Esophagus muscularis mucosa (tissue), 4 donors: ENCODE data around the gene PLEKHG4B. TPM values are rescaled to one million over a fixed set of nuclear protein-coding genes. Genes with fewer than 3 reads are reported as not detected.
"Not testable (repeated sequence)": the region's sequence is repeated elsewhere in the genome, so short reads cannot be mapped to it uniquely, and the experiment has no call there.

ENCODE experiments used
- DNase-seq: peaks from one replicate; pipeline ENCODE4 v3.0.0-alpha.2; 2017; ENCODE audit errors: extremely low spot score
- H3K27ac ChIP-seq, 4 donors: fragments of 200-600 bp; sonication (generic); replicated peaks in 1 of 4; 1 replicate in 3 of 4; 2 replicates in 1 of 4; pipeline ENCODE4 v1.5.1; 2016 to 2019; ENCODE audit warnings: mild to moderate bottlenecking in 1 of 4
- H3K27me3 ChIP-seq, 4 donors: fragments of 200-600 bp; sonication (generic); one replicate each; pipeline versions ENCODE4 v1.5.1 to v1.6.0; 2016 to 2019
- H3K36me3 ChIP-seq, 4 donors: fragments of 200-600 bp; sonication (generic); one replicate each; pipeline ENCODE4 v1.5.1; 2016 to 2019
- H3K4me1 ChIP-seq, 4 donors: fragments of 200-600 bp; sonication (generic); one replicate each; pipeline ENCODE4 v1.5.1; 2016 to 2019
- H3K4me3 ChIP-seq, 4 donors: fragments of 200-600 bp; sonication (generic); 1 replicate in 2 of 4; 2 replicates in 2 of 4; pipeline ENCODE4 v1.5.1; 2016 to 2019; ENCODE audit warnings: mild to moderate bottlenecking in 4 of 4, moderate library complexity in 1 of 4
- H3K9me3 ChIP-seq, 4 donors: fragments of 200-600 bp; sonication (generic); 1 replicate in 3 of 4; 2 replicates in 1 of 4; pipeline ENCODE4 v1.5.1; 2016 to 2019
- EP300 ChIP-seq: sonication (generic); formaldehyde crosslinking; IDR thresholded peaks from one replicate; pipeline ENCODE4 v1.6.1; 2017; ENCODE audit warnings: antibody characterized with exemption
- POLR2A ChIP-seq: fragments of 450-650 bp; IDR thresholded peaks from one replicate; pipeline ENCODE4 v1.6.1; 2017; ENCODE audit warnings: antibody characterized with exemption, moderate library complexity, mild to moderate bottlenecking, low read depth
- POLR2AphosphoS5 ChIP-seq, 2 donors: sonication (generic); formaldehyde crosslinking; IDR thresholded peaks; one replicate each; pipeline ENCODE4 v1.6.1; 2017; ENCODE audit warnings: antibody characterized with exemption in 2 of 2
- WGBS: methylation state at CpG from one replicate; pipeline ENCODE4 v1.1.5; 2018; 5-methylcytosine and 5-hydroxymethylcytosine counted together
- intact Hi-C: fragments of 100-400 bp; cut with DNase I; formaldehyde crosslinking; loops from one replicate; pipeline ENCODE4 v1.15.1; 2023
- total RNA-seq, 4 donors: library from RNA; depleted of rRNA; stranded (reverse); fragments of >200 nt; gene quantifications; one replicate each; pipeline versions ENCODE4 v1.1.0 to v1.2.1, GENCODE V29; 2016
- TF ChIP-seq, protein P1 (sequence below), 3 experiments: fragments of 200-600 bp in 2 of 3; fragments of 450-650 bp in 1 of 3; sonication (generic) in 2 of 3; IDR thresholded peaks; one replicate each; pipeline ENCODE4 v1.5.1; 2017 to 2019; ENCODE audit warnings: antibody characterized with exemption in 3 of 3, mild to moderate bottlenecking in 2 of 3, moderate library complexity in 1 of 3

PLEKHG4B gene
- total RNA-seq, 4 donors from 2014 or later = under 0.01 to 0.46 TPM; not detected in 2

GRCh38 chr5:162190-162564, 70.2 kb downstream of the PLEKHG4B start:
- H3K4me3 ChIP-seq = no peak overlapping the region
- WGBS = 70% methylated on average over 2 of the region's 19 CpGs
- no peak for DNase-seq
- no peak overlapping the region for H3K27ac ChIP-seq
- intact Hi-C loops = no loop called here
- H3K4me1 ChIP-seq = no peaks in the 10 kb centered on the region
- no peaks in the 10 kb centered on the region for H3K9me3 ChIP-seq
- peaks cover 0 to 46% (median 0%) of the 10 kb centered on the region in 4 donors for H3K27me3 ChIP-seq
- TF ChIP-seq EP300 = no peak
- no peak for TF ChIP-seq POLR2AphosphoS5 (IDR thresholded peaks at IDR 0.05)
- H3K36me3 ChIP-seq = no peaks in the 10 kb centered on the region

DNA sequence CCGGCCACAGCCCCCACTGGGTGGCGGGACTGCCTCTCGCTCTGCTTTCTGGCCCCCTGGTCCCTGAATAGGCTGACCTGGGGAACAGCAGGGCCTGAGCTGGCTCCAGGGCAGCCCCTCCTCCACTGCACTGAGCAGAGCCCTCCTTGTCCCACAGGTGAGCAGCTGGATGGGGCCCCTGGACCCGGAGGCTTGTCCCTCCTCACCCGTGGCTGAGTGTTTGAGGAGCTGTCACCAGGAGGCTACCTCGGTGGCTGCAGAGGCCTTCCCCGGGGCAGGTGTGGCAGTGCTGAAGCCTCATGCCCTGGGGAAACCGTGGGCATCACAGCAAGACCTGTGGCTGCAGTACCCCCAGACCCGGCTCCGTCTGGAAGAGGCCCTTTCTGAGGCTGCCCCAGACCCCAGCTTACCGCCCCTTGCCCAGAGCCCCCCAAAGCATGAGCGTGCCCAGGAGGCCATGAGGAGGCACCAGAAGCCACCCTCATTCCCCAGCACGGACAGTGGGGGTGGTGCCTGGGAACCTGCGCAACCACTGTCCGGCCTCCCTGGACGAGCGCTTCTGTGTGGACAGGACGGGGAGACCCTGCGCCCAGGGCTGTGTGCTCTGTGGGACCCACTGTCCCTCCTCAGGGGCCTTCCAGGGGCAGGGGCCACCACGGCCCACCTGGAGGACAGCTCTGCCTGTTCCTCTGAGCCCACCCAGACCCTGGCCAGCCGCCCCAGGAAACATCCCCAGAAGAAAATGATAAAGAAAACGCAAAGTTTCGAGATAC, 70.8 kb downstream of the PLEKHG4B start:
- Histone ChIP-seq H3K27me3 (peaks cover 0 to 45% (median 0%) of the 10 kb centered on the region in 4 donors), H3K9me3 (no peaks in the 10 kb centered on the region), H3K27ac (no peak overlapping the region), H3K4me3 (no peak overlapping the region), H3K36me3 (no peaks in the 10 kb centered on the region), H3K4me1 (no peaks in the 10 kb centered on the region)
- no peak for DNase-seq
- intact Hi-C loops = no loop called here
- TF ChIP-seq EP300 = no peak
- TF ChIP-seq, protein P1, sequence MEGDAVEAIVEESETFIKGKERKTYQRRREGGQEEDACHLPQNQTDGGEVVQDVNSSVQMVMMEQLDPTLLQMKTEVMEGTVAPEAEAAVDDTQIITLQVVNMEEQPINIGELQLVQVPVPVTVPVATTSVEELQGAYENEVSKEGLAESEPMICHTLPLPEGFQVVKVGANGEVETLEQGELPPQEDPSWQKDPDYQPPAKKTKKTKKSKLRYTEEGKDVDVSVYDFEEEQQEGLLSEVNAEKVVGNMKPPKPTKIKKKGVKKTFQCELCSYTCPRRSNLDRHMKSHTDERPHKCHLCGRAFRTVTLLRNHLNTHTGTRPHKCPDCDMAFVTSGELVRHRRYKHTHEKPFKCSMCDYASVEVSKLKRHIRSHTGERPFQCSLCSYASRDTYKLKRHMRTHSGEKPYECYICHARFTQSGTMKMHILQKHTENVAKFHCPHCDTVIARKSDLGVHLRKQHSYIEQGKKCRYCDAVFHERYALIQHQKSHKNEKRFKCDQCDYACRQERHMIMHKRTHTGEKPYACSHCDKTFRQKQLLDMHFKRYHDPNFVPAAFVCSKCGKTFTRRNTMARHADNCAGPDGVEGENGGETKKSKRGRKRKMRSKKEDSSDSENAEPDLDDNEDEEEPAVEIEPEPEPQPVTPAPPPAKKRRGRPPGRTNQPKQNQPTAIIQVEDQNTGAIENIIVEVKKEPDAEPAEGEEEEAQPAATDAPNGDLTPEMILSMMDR (IDR thresholded peaks at IDR 0.05) = no peak
- no peak for TF ChIP-seq POLR2A
- no peak for TF ChIP-seq POLR2AphosphoS5 (IDR thresholded peaks at IDR 0.05)
- 98% methylated on average over 10 of the region's 23 CpGs for WGBS

DNA sequence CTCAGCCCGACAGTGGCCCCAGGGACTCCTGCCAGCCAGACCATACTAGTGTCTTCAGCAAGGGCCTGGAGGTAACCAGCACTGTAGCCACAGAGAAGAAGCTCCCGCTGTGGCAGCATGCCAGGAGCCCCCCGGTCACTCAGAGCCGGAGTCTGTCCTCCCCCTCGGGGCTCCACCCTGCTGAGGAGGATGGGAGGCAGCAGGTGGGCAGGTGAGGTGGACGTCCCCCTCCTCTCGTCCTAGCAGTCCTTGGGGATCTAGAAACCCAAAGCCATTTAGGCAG, 71.3 kb downstream of the PLEKHG4B start:
- H3K4me1 ChIP-seq = peaks cover 0 to 4% (median 0%) of the 10 kb centered on the region in 4 donors
- H3K27me3 ChIP-seq = peaks cover 0 to 40% (median 0%) of the 10 kb centered on the region in 4 donors
- no peaks in the 10 kb centered on the region for H3K36me3 ChIP-seq
- no peak for DNase-seq
- no peak overlapping the region for H3K4me3 ChIP-seq
- no peak overlapping the region for H3K27ac ChIP-seq
- TF ChIP-seq, protein P1 (IDR thresholded peaks at IDR 0.05) = no peak
- TF ChIP-seq EP300 (no peak), POLR2AphosphoS5 (IDR thresholded peaks at IDR 0.05) (no peak), POLR2A (no peak)
- H3K9me3 ChIP-seq = no peaks in the 10 kb centered on the region
- 73% methylated on average over 4 of the region's 7 CpGs for WGBS
- intact Hi-C loops = no loop called here

GRCh38 chr5:163841-164240, 71.9 kb downstream of the PLEKHG4B start:
- Histone ChIP-seq H3K4me1 (peaks cover 0 to 6% (median 2%) of the 10 kb centered on the region in 4 donors), H3K27me3 (peaks cover 0 to 34% (median 0%) of the 10 kb centered on the region in 4 donors), H3K9me3 (no peaks in the 10 kb centered on the region), H3K36me3 (no peaks in the 10 kb centered on the region), H3K27ac (no peak overlapping the region), H3K4me3 (no peak overlapping the region)
- WGBS = 85% methylated on average over 13 of the region's 13 CpGs
- intact Hi-C loops = no loop called here
- no peak for TF ChIP-seq EP300
- no peak for TF ChIP-seq POLR2A
- TF ChIP-seq, protein P1 (IDR thresholded peaks at IDR 0.05) = no peak
- TF ChIP-seq POLR2AphosphoS5 (IDR thresholded peaks at IDR 0.05) = no peak
- no peak for DNase-seq

DNA sequence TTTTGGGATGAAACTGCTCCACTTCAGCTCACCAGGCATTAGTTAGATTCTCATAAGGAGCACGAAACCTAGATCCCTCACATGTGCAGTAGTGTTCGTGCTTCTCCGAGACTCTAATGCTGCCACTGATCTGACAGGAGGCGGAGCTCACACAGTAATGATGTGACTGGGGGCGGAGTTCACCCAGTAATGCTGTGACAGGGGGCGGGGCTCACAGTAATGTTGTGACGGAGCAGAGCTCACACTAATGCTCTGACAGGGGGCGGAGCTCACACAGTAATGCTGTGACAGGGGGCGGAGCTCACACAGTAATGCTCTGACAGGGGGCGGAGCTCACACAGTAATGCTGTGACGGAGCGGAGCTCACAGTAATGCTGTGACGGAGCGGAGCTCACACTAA, 72.3 kb downstream of the PLEKHG4B start:
- no peak overlapping the region for H3K4me3 ChIP-seq
- no peak overlapping the region for H3K27ac ChIP-seq
- no peaks in the 10 kb centered on the region for H3K9me3 ChIP-seq
- DNase-seq = no peak
- peaks cover 2 to 10% (median 5%) of the 10 kb centered on the region in 4 donors for H3K4me1 ChIP-seq
- intact Hi-C loops = no loop called here
- peaks cover 0 to 30% (median 0%) of the 10 kb centered on the region in 4 donors for H3K27me3 ChIP-seq
- TF ChIP-seq POLR2AphosphoS5 (IDR thresholded peaks at IDR 0.05) (no peak), POLR2A (no peak), EP300 (no peak)
- TF ChIP-seq, protein P1 (IDR thresholded peaks at IDR 0.05) = no peak
- H3K36me3 ChIP-seq = no peaks in the 10 kb centered on the region
- 89% methylated on average over 5 of the region's 14 CpGs for WGBS

DNA sequence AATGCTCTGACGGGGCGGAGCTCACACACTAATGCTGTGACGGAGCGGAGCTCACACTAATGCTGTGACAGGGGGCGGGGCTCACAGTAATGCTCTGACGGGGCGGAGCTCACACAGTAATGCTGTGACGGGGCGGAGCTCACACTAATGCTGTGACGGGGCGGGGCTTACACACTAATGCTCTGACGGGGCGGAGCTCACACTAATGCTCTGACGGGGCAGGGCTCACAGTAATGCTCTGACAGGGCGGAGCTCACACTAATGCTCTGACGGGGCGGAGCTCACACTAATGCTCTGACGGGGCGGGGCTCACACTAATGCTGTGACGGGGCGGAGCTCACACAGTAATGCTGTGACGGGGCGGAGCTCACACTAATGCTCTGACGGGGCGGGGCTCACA, 72.8 kb downstream of the PLEKHG4B start:
- H3K27ac ChIP-seq, H3K36me3 ChIP-seq, H3K4me3 ChIP-seq, H3K9me3 ChIP-seq, intact Hi-C loops, DNase-seq: not testable (repeated sequence)
- Histone ChIP-seq H3K27me3 (peaks cover 0 to 26% (median 0%) of the 10 kb centered on the region in 4 donors), H3K4me1 (peaks cover 4 to 13% (median 6%) of the 10 kb centered on the region in 4 donors)
- WGBS = 92% methylated on average over 19 of the region's 25 CpGs
